SK-N-SH treated with all-trans-retinoic acid at 6 μM for 48 hours (cell line): ENCODE results near the gene AAMDC.
"Not testable (repeated sequence)": the region's sequence is repeated elsewhere in the genome, so short reads cannot be mapped to it uniquely, and the experiment has no call there.

Experiments
- ARNTL ChIP-seq: fragments of 450-650 bp; formaldehyde crosslinking; IDR thresholded peaks from 2 replicates; pipeline ENCODE4 v1.5.0; 2020; ENCODE audit warnings: low read depth, mild to moderate bottlenecking, moderate library complexity, borderline replicate concordance
- GLIS3 ChIP-seq: fragments of 250-450 bp; sonication (Bioruptor Pico); IDR thresholded peaks from 2 replicates; pipeline ENCODE4 v1.5.0; 2020; ENCODE audit warnings: mild to moderate bottlenecking, moderate library complexity
- ISL1 ChIP-seq: fragments of 250-450 bp; sonication (Bioruptor Pico); IDR thresholded peaks from 2 replicates; pipeline ENCODE4 v2.1.2; 2022; ENCODE audit warnings: mild to moderate bottlenecking, moderate library complexity
- PPARA ChIP-seq: fragments of 250-450 bp; sonication (Bioruptor Pico); IDR thresholded peaks from 2 replicates; pipeline ENCODE4 v1.5.0; 2020; ENCODE audit warnings: mild to moderate bottlenecking, borderline replicate concordance
- TCF4 ChIP-seq: fragments of 250-450 bp; sonication (Bioruptor Pico); IDR thresholded peaks from 2 replicates; pipeline ENCODE4 v1.8.0; 2021; ENCODE audit warnings: mild to moderate bottlenecking, moderate library complexity, borderline replicate concordance
- ZC3H10 ChIP-seq: fragments of 250-450 bp; sonication (Bioruptor Pico); IDR thresholded peaks from 2 replicates; pipeline ENCODE4 v1.5.1; 2021; ENCODE audit warnings: mild to moderate bottlenecking, moderate library complexity
- ZFP30 ChIP-seq: fragments of 450-650 bp; formaldehyde crosslinking; IDR thresholded peaks from 2 replicates; pipeline ENCODE4 v1.5.0; 2022; ENCODE audit warnings: mild to moderate bottlenecking, moderate library complexity
- ZNF70 ChIP-seq: fragments of 450-650 bp; formaldehyde crosslinking; IDR thresholded peaks from 2 replicates; pipeline ENCODE4 v1.5.0; 2020; ENCODE audit warnings: mild to moderate bottlenecking, moderate library complexity
- ZNF8 ChIP-seq: fragments of 450-650 bp; formaldehyde crosslinking; IDR thresholded peaks from 2 replicates; pipeline ENCODE4 v1.5.0; 2020; ENCODE audit warnings: mild to moderate bottlenecking, moderate library complexity
- TF ChIP-seq, protein P1 (sequence below): fragments of 250-450 bp; sonication (Bioruptor Pico); IDR thresholded peaks from 2 replicates; pipeline ENCODE4 v1.8.0; 2021; ENCODE audit warnings: low read depth, mild to moderate bottlenecking, moderate library complexity, borderline replicate concordance
- TF ChIP-seq, protein P2 (sequence below): fragments of 250-450 bp; sonication (Bioruptor Pico); IDR thresholded peaks from 2 replicates; pipeline ENCODE4 v1.5.1; 2021; ENCODE audit warnings: mild to moderate bottlenecking, moderate library complexity
- TF ChIP-seq, protein P3 (sequence below): fragments of 250-450 bp; sonication (Bioruptor Pico); IDR thresholded peaks from 2 replicates; pipeline ENCODE4 v1.8.0; 2020; ENCODE audit warnings: mild to moderate bottlenecking, moderate library complexity, borderline replicate concordance
- TF ChIP-seq, protein P4 (sequence below): fragments of 250-450 bp; sonication (Bioruptor Pico); IDR thresholded peaks from 2 replicates; pipeline ENCODE4 v1.5.0; 2020; ENCODE audit warnings: mild to moderate bottlenecking, moderate library complexity

DNA sequence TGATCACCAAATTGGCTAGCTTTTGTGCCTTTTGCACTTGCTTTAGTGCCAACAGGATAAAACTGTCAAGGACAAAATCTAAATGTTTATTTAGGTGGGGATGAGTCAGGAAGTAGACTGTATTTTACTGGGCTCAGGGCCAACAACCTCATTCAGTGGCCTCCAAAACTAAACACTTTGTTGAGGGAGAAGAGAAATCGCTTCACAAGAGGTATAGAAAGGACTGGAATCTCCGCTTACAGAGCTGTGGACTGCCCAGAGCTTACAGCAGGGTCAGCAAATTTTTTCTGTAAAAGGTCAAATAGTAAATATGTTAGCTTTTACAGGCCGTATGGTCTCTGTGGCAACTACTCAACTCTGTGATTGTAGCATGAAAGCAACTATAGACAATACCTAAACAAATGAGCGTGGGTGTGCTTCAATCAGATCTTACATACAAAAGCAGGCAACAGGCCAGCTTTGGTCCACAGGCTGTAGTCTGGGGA is 93.4 kb downstream of the AAMDC start:
- not testable (repeated sequence) for TF ChIP-seq ZFP30; ZNF70 (CRISPR knock-in tag); ZC3H10 (CRISPR knock-in tag); TCF4; GLIS3 (CRISPR knock-in tag); ARNTL; ZNF8 (CRISPR knock-in tag); PPARA
- TF ChIP-seq ISL1 (CRISPR knock-in tag) = 0 out of 2 replicates have a peak, but pooled peaks have one; percentile 18
- TF ChIP-seq, protein P1, sequence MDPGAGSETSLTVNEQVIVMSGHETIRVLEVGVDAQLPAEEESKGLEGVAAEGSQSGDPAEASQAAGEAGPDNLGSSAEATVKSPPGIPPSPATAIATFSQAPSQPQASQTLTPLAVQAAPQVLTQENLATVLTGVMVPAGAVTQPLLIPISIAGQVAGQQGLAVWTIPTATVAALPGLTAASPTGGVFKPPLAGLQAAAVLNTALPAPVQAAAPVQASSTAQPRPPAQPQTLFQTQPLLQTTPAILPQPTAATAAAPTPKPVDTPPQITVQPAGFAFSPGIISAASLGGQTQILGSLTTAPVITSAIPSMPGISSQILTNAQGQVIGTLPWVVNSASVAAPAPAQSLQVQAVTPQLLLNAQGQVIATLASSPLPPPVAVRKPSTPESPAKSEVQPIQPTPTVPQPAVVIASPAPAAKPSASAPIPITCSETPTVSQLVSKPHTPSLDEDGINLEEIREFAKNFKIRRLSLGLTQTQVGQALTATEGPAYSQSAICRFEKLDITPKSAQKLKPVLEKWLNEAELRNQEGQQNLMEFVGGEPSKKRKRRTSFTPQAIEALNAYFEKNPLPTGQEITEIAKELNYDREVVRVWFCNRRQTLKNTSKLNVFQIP (CRISPR knock-in tag) = not testable (repeated sequence)
- TF ChIP-seq, protein P2, sequence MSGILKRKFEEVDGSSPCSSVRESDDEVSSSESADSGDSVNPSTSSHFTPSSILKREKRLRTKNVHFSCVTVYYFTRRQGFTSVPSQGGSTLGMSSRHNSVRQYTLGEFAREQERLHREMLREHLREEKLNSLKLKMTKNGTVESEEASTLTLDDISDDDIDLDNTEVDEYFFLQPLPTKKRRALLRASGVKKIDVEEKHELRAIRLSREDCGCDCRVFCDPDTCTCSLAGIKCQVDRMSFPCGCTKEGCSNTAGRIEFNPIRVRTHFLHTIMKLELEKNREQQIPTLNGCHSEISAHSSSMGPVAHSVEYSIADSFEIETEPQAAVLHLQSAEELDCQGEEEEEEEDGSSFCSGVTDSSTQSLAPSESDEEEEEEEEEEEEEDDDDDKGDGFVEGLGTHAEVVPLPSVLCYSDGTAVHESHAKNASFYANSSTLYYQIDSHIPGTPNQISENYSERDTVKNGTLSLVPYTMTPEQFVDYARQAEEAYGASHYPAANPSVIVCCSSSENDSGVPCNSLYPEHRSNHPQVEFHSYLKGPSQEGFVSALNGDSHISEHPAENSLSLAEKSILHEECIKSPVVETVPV = not testable (repeated sequence)
- TF ChIP-seq, protein P3, sequence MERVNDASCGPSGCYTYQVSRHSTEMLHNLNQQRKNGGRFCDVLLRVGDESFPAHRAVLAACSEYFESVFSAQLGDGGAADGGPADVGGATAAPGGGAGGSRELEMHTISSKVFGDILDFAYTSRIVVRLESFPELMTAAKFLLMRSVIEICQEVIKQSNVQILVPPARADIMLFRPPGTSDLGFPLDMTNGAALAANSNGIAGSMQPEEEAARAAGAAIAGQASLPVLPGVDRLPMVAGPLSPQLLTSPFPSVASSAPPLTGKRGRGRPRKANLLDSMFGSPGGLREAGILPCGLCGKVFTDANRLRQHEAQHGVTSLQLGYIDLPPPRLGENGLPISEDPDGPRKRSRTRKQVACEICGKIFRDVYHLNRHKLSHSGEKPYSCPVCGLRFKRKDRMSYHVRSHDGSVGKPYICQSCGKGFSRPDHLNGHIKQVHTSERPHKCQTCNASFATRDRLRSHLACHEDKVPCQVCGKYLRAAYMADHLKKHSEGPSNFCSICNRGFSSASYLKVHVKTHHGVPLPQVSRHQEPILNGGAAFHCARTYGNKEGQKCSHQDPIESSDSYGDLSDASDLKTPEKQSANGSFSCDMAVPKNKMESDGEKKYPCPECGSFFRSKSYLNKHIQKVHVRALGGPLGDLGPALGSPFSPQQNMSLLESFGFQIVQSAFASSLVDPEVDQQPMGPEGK (CRISPR knock-in tag) = not testable (repeated sequence)
- TF ChIP-seq, protein P4, sequence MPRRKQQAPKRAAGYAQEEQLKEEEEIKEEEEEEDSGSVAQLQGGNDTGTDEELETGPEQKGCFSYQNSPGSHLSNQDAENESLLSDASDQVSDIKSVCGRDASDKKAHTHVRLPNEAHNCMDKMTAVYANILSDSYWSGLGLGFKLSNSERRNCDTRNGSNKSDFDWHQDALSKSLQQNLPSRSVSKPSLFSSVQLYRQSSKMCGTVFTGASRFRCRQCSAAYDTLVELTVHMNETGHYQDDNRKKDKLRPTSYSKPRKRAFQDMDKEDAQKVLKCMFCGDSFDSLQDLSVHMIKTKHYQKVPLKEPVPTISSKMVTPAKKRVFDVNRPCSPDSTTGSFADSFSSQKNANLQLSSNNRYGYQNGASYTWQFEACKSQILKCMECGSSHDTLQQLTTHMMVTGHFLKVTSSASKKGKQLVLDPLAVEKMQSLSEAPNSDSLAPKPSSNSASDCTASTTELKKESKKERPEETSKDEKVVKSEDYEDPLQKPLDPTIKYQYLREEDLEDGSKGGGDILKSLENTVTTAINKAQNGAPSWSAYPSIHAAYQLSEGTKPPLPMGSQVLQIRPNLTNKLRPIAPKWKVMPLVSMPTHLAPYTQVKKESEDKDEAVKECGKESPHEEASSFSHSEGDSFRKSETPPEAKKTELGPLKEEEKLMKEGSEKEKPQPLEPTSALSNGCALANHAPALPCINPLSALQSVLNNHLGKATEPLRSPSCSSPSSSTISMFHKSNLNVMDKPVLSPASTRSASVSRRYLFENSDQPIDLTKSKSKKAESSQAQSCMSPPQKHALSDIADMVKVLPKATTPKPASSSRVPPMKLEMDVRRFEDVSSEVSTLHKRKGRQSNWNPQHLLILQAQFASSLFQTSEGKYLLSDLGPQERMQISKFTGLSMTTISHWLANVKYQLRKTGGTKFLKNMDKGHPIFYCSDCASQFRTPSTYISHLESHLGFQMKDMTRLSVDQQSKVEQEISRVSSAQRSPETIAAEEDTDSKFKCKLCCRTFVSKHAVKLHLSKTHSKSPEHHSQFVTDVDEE (CRISPR knock-in tag) = not testable (repeated sequence)
